Measurements from ENCODE around the gene TMCO6.

The TMCO6 gene

DNA sequence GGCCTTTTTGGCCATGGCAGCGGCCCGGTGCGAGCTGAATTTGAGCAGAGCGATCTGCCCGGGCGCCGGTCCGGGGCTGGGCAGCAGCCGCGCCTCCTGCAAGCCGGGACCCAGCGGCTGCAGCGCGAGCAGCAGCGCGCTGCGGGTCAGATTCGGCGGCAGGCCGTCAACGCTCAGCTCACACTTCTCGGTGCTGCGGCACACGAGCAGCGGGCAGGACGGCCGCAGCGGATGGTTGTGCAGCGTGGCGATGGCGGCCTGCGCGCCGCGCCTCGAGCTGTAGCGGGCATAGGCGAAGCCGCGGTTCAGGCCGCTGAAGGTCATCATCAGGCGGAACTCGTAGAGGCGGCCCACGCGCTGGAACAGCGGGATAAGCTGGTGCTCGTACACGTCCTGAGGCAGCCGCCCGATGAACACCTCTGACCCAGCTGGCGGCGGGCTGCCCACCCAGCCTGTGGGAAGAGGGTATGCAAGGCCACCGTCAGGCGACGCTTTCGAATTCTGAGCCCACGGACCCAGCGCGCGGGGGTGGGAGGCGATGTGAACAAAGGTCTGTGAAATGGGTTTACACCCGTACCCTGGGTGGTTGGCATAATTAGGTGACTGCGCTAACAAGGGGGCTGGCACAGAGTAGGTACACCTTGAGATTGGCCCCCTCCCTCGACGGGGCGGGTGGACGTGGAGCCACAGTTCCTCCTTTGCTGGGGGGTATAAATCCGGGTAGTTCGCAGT is 33.4 kb downstream of the TMCO6 start:
- DNase-seq (ENCODE audit: low read depth in 2 of 2, low spot score in 1 of 2), result no peak

DNA sequence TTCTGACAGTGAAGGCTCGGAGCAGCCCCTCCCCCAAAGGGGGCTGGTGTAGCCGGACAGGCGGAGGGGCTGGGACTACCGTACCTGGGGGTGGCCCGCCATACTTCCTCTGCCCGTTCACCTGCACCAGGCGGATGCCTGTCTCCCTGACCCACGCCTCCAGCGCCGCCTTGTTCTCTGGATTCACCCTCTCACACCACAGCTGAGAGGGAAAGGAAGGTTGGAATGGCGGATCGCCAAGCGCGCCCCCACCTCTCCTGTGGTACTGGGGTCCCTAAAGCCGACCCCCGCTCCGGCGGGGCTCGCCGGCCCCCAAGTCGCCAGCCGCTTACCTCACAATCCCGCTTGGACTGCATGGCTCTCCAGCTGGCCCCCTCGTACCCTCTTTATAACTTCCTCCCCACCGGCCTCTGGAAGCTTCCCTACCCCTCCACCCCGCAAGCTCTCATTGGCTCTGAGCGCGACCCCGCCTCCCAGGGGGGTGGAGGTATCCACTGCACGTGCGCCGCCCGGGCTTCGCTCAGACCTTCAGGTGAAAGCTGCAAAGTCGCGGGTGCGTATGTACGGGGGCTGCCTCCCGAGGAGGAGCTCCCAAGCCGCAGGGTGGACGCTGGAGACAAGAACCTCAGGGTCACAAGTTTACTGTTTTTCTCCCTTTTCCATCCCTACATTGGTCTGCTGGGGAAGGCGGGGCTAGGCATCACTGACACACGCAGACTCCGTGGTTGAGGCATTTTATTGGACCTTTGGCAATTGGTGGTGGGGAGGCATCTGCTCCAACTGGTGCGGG is 34.1 kb downstream of the TMCO6 start, which contains the start of gene DND1:
TSS of gene DND1 (minus strand) at position 390 of the 790 bp plus-strand sequence. CDS start at position 356, 34 bp downstream.
- no peak for DNase-seq (ENCODE audit: low read depth in 2 of 2, low spot score in 1 of 2)

DNA sequence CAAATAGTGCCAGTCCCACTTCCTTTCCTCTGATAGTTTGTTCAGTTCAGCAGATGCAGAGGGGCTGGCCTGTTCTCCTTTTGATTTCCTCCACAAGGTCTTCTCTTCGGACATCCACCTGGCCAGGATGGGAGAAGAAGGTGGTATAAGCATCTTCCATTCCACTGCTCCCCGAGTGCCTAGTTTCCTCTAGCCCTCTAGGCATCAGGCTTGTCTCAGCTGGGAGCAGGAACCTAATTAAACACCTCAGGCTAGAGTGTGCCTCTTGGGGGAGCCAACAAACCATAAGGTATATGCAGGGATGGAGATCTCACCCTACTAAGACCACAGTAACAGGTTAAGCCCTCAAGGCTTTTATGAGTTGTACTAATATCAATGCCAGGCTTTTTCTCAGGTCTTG is 35.0 kb downstream of the TMCO6 start:
- DNase-seq (ENCODE audit: low read depth in 2 of 2, low spot score in 1 of 2), result no peak

DNA sequence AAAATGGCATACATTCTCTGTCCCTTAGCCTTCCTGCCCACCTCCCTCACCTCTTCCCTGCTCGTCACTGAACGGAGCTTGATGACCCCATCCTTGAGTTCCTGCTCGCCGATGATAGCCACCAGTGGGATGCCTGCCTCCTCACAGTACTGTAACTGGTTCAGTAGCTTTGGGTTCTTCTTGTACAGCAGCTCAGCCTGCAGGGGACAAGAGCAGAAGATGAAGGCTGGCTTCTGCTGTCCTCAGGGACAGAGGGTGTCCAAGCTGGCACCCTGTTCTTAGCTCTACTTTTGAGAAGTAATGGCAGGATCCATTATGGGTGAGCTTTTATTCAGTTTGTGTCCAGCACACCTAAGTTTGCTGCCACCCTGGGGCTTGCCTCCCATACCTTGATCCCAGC is 35.4 kb downstream of the TMCO6 start:
- no peak for DNase-seq (ENCODE audit: low read depth in 2 of 2, low spot score in 1 of 2)

DNA sequence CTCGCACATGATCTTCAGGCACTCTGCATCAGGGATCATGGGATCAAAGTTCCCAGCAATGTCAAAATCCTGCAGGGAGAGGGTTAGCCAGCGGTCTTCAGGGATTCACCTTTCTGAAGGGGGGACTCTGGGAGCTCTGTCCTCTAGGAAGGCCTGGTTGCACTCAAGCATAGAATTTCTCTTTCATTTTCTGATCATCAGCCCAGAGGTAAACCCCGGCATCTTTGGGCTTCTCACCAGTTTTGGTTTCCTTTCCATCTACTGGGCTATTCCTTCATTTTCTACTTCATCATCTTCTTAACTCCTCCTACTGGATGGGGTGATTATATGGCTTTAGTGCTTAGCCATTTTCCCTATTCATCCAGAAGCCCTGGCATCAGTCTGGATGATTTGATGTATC is 38.7 kb downstream of the TMCO6 start:
- DNase-seq (ENCODE audit: low read depth in 2 of 2, low spot score in 1 of 2), result no peak

DNA sequence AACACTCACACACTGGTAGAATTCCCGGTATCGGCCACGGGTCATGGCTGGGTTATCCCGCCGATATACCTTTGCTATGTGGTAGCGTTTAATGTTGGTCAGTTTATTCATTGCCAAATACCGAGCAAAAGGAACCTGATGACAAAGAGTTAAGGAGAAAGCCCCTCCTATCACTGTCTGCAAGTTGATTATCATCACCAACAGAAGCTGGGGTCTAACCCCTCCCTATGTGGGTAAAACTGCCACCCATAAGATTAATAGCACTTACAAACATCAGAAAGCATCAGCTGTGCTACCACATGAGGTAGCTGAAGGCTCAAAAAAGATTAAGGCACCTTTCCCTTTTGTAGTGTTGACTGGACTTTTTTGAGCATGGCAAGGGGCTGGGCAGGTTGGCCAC is 39.7 kb downstream of the TMCO6 start:
- no peak for DNase-seq (ENCODE audit: low read depth in 2 of 2, low spot score in 1 of 2)

DNA sequence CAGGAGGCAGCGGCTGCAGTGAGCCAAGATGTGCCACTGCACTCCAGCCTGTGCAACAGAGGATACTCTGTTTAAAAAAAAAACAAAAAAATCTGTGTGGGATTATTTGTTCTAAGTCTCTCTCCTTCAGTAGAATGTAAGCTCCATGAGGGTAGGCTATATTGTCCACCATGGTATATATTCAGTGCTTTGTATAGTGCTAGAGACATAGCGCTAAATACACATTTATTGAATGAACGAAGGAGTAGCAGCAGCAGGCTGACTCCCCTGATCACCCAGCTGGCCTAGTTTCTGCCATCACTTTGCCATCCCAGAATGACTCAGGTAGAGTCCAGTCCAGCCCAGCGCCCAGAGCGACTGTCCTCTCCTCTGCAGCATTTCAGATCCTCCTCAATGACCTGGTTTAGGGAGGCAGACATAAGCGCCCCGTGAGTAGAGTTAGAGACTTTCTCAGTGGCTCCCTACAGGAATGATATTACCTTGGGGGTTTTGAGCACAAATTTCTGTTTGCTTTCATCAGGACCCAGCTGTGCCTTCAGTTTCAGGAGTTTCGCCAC is 51.2 kb downstream of the TMCO6 start:
- no peak for DNase-seq (ENCODE audit: low read depth in 2 of 2, low spot score in 1 of 2)

DNA sequence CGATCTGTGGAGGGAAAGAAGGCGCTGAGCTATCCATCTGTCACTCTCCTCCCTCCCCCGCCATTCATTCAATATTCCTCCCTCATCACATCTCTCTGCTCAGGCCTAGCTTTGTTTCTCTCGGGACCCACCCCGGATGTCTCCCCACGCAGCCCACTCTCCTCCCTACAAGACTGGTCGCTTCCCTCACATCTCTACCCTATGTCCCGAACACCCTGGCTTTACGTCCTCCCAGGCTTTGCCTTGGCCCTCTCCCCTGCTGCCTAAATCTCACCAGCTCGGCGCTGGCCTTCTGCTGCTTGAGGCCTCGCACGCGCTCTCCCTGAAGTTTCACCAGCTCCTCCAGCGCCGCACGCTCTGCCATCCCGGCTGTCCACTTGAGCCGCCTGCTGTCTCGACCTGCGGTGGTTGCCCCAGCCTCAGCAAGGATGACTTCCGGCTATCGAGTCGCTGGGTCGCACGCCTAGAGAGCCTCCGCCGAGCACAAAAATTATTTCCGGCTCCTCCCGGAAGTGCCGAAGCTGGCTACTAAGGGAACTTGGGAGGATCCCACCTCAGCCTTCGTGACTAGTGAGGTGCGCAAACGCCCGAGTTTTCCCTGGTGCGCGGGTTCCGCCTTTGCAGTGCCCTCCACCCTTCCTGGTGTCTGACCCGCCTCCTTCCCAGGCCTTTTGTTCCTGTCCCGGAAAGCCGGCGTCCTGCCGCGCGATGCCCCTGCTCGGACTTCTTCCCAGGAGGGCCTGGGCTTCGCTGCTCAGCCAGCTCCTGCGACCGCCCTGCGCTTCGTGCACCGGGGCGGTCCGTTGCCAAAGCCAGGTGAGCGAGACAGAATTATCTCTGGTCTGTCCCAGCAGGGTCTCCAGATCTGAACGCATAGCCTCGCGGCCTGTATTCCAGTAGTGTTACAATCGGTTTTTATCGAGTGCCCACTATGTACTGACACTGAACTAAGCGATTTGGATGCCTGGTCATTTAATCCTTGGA is 52.0 kb downstream of the TMCO6 start, which contains the start of the genes HARS1 and HARS2:
TSS of gene HARS1 (minus strand) at position 430 of the 984 bp plus-strand sequence. CDS start at position 364, 66 bp downstream.
TSS of gene HARS2 (plus strand) at position 515 of the 984 bp plus-strand sequence. CDS start at position 709, 194 bp downstream.
- peak; percentile 60 to 66 for DNase-seq (ENCODE audit: low read depth in 2 of 2, low spot score in 1 of 2)

DNA sequence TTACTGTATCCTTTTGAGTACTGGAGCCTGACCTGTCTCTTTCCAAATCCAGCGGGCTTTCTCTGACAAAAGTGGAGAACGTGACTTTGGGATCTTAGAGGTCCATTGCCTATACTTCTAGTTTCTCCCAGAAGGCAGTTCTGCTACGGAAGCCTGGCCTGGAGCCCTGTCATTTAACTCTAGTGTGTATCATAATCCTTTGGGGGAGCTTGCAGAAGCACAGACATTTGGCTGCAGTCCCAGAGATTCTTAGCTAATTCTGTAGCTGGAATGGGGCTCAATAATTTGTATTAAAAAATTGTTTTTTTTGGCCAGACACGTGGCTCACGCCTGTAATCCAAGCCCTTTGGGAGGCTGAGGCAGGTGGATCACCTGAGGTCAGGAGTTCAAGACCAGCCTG is 55.0 kb downstream of the TMCO6 start:
- no peak for DNase-seq (ENCODE audit: low read depth in 2 of 2, low spot score in 1 of 2)
